ENCODE results near the gene NFIB. TPM values are rescaled to one million over a fixed set of nuclear protein-coding genes. Genes with fewer than 3 reads are reported as not detected.

NFIB gene
- total and polyA plus RNA-seq, 10 of the 15 experiments (the other 5 are each of a cell fraction or from before 2014, with no cell fraction given) = under 0.01 to 0.19 (median 0.05) TPM; not detected in 3

DNA sequence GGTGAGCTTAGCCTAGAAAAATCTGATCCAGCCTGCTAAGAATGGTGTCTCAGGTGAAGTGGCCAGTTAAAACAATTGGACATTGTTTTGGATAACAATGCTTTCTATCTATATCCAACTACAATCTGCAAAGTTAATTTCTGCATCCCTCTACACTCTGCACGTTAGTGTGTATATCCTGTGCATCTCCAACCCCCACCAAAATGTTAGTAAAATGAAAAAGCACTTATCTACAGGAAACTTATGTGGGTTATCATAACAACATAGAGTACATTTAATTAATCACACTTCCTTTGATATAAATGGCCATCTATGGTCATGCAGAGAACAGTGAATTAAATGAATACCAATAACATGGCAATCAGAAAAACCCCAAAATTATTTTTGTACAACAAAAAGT is 158.7 kb downstream of the NFIB start (continued):
- TF ChIP-seq RAD51 (IDR thresholded peaks at IDR 0.05) = no peak
- TF ChIP-seq NFYA (IDR thresholded peaks at IDR 0.05; ENCODE audit: borderline replicate concordance, low read depth, low read length) = no peak
- TF ChIP-seq, protein P1, sequence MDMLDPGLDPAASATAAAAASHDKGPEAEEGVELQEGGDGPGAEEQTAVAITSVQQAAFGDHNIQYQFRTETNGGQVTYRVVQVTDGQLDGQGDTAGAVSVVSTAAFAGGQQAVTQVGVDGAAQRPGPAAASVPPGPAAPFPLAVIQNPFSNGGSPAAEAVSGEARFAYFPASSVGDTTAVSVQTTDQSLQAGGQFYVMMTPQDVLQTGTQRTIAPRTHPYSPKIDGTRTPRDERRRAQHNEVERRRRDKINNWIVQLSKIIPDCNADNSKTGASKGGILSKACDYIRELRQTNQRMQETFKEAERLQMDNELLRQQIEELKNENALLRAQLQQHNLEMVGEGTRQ (IDR thresholded peaks at IDR 0.05; ENCODE audit: borderline replicate concordance, low read depth, low read length) = no peak
- TF ChIP-seq GABPA (IDR thresholded peaks at IDR 0.05; ENCODE audit: low read depth) = no peak

DNA sequence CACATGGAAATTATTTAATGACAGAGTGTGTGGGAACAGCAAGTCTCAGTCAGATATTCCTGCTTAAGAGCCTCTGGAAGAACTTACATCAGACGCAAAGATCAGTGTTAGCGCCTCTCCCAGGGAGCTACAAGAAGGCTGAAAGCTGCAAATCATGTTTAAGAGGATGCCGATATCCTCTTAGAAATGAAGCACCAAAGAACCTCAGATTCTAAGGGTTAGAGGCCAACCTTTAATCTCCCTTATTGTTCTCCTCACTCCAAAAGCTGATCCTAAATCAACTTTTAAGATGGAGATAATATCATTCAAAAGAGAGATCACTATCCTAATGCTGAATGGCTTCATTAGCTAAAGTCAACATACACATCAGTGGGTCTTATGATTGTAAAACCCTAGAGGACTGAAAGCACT is 160.6 kb downstream of the NFIB start:
- ChIA-PET SMC1A (ENCODE audit: uncharacterized antibody, unreplicated experiment) (no interaction called here), CTCF (no interaction called here), POLR2A (no interaction called here), RAD21 (ENCODE audit: unreplicated experiment) (no interaction called here)
- no peaks in the 10 kb centered on the region for H4K20me1 ChIP-seq (ENCODE audit: control insufficient read depth, insufficient read depth)
- H3K27ac ChIP-seq (ENCODE audit: control insufficient read depth, insufficient read depth) = no peak overlapping the region
- H3K27me3 ChIP-seq (replicated peaks in 1 of 2; ENCODE audit: control insufficient read depth in 2 of 2, insufficient read depth in 2 of 2, low read length in 1 of 2) = no peaks in the 10 kb centered on the region; a peak in 1 of 4 replicates
- FAIRE-seq (no peak), DNase-seq (ENCODE audit: low read depth, low spot score) (no peak), ATAC-seq (no peak)
- no peaks in the 10 kb centered on the region for H3K79me2 ChIP-seq (ENCODE audit: control insufficient read depth, insufficient read depth, low read length)
- 90% methylated on average over 3 of the region's 3 CpGs for WGBS (ENCODE audit: insufficient coverage, insufficient replicate concordance, low lambda C conversion rate, missing lambda C conversion rate)
- no peak overlapping the region for H3K4me3 ChIP-seq
- no peaks in the 10 kb centered on the region for H3K9me3 ChIP-seq (replicated peaks; ENCODE audit: control insufficient read depth, insufficient read depth, low read length)
- no peak overlapping the region for H3K9ac ChIP-seq (ENCODE audit: control insufficient read depth, insufficient read depth, low read length)
- in situ Hi-C loops (cut with MboI) = no loop called here
- no TSS peak for BruUV-seq (replicated peaks)
- H3K4me2 ChIP-seq (ENCODE audit: control insufficient read depth, insufficient read depth) = no peak overlapping the region
- no peaks in the 10 kb centered on the region for H3K36me3 ChIP-seq (ENCODE audit: control insufficient read depth in 2 of 2, insufficient read depth in 2 of 2, low read length in 1 of 2)
- TF ChIP-seq HDAC6 (IDR thresholded peaks at IDR 0.05; ENCODE audit: unreplicated experiment) = no peak
- TF ChIP-seq GABPA (IDR thresholded peaks at IDR 0.05; ENCODE audit: low read depth) = no peak
- TF ChIP-seq, protein P2, sequence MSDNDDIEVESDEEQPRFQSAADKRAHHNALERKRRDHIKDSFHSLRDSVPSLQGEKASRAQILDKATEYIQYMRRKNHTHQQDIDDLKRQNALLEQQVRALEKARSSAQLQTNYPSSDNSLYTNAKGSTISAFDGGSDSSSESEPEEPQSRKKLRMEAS (IDR thresholded peaks at IDR 0.05; ENCODE audit: low read depth, low read length) = no peak
- TF ChIP-seq, protein P3, sequence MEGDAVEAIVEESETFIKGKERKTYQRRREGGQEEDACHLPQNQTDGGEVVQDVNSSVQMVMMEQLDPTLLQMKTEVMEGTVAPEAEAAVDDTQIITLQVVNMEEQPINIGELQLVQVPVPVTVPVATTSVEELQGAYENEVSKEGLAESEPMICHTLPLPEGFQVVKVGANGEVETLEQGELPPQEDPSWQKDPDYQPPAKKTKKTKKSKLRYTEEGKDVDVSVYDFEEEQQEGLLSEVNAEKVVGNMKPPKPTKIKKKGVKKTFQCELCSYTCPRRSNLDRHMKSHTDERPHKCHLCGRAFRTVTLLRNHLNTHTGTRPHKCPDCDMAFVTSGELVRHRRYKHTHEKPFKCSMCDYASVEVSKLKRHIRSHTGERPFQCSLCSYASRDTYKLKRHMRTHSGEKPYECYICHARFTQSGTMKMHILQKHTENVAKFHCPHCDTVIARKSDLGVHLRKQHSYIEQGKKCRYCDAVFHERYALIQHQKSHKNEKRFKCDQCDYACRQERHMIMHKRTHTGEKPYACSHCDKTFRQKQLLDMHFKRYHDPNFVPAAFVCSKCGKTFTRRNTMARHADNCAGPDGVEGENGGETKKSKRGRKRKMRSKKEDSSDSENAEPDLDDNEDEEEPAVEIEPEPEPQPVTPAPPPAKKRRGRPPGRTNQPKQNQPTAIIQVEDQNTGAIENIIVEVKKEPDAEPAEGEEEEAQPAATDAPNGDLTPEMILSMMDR (IDR thresholded peaks at IDR 0.05 in 2 of 3, conservative IDR thresholded peaks at IDR 0.05 in 1 of 3; ENCODE audit: control insufficient read depth in 2 of 3, extremely low read depth in 1 of 3, insufficient read depth in 1 of 3, low read depth in 3 of 3, low read length in 3 of 3) = no peak
- TF ChIP-seq SUZ12 (IDR thresholded peaks at IDR 0.05; ENCODE audit: unreplicated experiment) = no peak
- no peak for TF ChIP-seq CHD1 (IDR thresholded peaks at IDR 0.05; ENCODE audit: low read depth, low read length)
- no peak for TF ChIP-seq FOXM1 (IDR thresholded peaks at IDR 0.05; ENCODE audit: low read depth, low read length)
- no peak for TF ChIP-seq RB1 (IDR thresholded peaks at IDR 0.05; ENCODE audit: borderline replicate concordance)
- TF ChIP-seq IKZF2 (IDR thresholded peaks at IDR 0.05) = no peak
- TF ChIP-seq, protein P4, sequence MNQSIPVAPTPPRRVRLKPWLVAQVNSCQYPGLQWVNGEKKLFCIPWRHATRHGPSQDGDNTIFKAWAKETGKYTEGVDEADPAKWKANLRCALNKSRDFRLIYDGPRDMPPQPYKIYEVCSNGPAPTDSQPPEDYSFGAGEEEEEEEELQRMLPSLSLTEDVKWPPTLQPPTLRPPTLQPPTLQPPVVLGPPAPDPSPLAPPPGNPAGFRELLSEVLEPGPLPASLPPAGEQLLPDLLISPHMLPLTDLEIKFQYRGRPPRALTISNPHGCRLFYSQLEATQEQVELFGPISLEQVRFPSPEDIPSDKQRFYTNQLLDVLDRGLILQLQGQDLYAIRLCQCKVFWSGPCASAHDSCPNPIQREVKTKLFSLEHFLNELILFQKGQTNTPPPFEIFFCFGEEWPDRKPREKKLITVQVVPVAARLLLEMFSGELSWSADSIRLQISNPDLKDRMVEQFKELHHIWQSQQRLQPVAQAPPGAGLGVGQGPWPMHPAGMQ (IDR thresholded peaks at IDR 0.05; ENCODE audit: borderline replicate concordance) = no peak
- TF ChIP-seq, protein P5, sequence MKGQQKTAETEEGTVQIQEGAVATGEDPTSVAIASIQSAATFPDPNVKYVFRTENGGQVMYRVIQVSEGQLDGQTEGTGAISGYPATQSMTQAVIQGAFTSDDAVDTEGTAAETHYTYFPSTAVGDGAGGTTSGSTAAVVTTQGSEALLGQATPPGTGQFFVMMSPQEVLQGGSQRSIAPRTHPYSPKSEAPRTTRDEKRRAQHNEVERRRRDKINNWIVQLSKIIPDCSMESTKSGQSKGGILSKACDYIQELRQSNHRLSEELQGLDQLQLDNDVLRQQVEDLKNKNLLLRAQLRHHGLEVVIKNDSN (IDR thresholded peaks at IDR 0.05; ENCODE audit: borderline replicate concordance, extremely low read length, insufficient read depth, low read depth, low read length) = no peak
- no peak overlapping the region for H2AFZ ChIP-seq (ENCODE audit: control insufficient read depth, low read depth, low read length)
- peaks cover 4% of the 10 kb centered on the region for H3K4me1 ChIP-seq (ENCODE audit: control insufficient read depth, insufficient read depth, low read length)
- intact Hi-C loops (cut with micrococcal nuclease; ENCODE audit: unreplicated experiment) = no loop called here

Measured in GM12878 (cell line).